ENCODE data around the gene DIAPH1. TPM values are rescaled to one million over a fixed set of nuclear protein-coding genes. Genes with fewer than 3 reads are reported as not detected.

Gene DIAPH1
- total RNA-seq, 1 experiment from 2014 or later: 142 TPM

DNA sequence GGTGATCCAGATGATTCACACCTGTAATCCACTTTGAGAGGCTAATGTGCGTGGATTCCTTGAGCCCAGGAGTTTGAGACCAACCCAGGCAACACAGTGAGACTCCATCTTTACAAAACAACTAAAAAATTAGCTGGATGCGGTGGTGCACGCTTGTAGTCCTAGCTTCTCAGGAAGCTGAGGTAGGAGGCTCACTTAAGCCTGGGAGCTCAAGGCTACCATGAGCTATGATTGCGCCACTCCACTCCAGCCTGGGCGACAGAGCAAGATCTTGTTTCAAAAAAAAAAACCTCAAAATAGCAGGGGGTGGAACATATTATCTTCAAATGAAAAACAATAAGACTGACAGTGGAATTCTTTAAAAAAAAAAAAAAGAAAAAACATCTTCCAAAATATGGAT, 70.9 kb downstream of the DIAPH1 start:
- no peak overlapping the region for H2AFZ ChIP-seq (ENCODE audit: low read depth, low read length, poor library complexity, severe bottlenecking)

More for the DNA sequence above, 70.9 kb downstream of the DIAPH1 start:
- Histone ChIP-seq H3K79me2 (ENCODE audit: insufficient read depth, low read length) (peaks cover 77% of the 10 kb centered on the region), H3K9ac (ENCODE audit: low read length) (no peak overlapping the region), H3K4me3 (replicated peaks in 1 of 2; ENCODE audit: low read depth in 1 of 2, low read length in 2 of 2) (no peak overlapping the region), H4K20me1 (ENCODE audit: insufficient read depth) (no peaks in the 10 kb centered on the region), H3K4me2 (ENCODE audit: low read length) (no peak overlapping the region), H3K9me3 (ENCODE audit: control insufficient read depth in 1 of 2, insufficient read depth in 1 of 2, low read depth in 1 of 2, low read length in 2 of 2) (no peaks in the 10 kb centered on the region; a peak in 1 of 4 replicates), H3K27ac (ENCODE audit: low read depth, low read length) (no peak overlapping the region), H3K4me1 (ENCODE audit: control insufficient read depth in 1 of 2, insufficient read depth in 2 of 2, low read length in 2 of 2) (no peaks in the 10 kb centered on the region), H3K9me2 (ENCODE audit: insufficient read depth) (no peaks in the 10 kb centered on the region), H3K27me3 (ENCODE audit: insufficient read depth, low read length) (no peaks in the 10 kb centered on the region), H3K36me3 (ENCODE audit: control insufficient read depth in 1 of 2, insufficient read depth in 2 of 2, low read length in 2 of 2) (peaks cover 0 to 43% of the 10 kb centered on the region in 2 experiments; a peak in 3 of 4 replicates)
- POLR2A ChIA-PET: no interaction called here
- CTCF ChIA-PET: interaction anchor here (0.6 to 2.0 kb wide), 3 partner anchors 19 to 44 kb away, joined by 3 to 5 read pairs (median 3); no protein-coding TSS in a partner anchor
- TF ChIP-seq ZFX (IDR thresholded peaks at IDR 0.05) (no peak), JUND (IDR thresholded peaks at IDR 0.05) (no peak), SIN3A (IDR thresholded peaks at IDR 0.05; ENCODE audit: low read depth) (no peak), ELF1 (IDR thresholded peaks at IDR 0.05; ENCODE audit: borderline replicate concordance, low read depth) (no peak), EGR1 (IDR thresholded peaks at IDR 0.05; ENCODE audit: low read depth) (no peak), RAD21 (IDR thresholded peaks at IDR 0.05; ENCODE audit: low read depth) (no peak), TCF7L2 (IDR thresholded peaks at IDR 0.05; ENCODE audit: borderline replicate concordance, extremely low read depth, insufficient read depth, insufficient read length) (no peak), YY1 (IDR thresholded peaks at IDR 0.05; ENCODE audit: extremely low read depth, insufficient replicate concordance, low read depth, low read length) (no peak), ZNF274 (IDR thresholded peaks at IDR 0.05; ENCODE audit: low read depth, low read length) (no peak), SP1 (IDR thresholded peaks at IDR 0.05; ENCODE audit: low read depth) (no peak), FOSL1 (IDR thresholded peaks at IDR 0.05; ENCODE audit: low read depth) (no peak), POLR2AphosphoS5 (IDR thresholded peaks at IDR 0.05; ENCODE audit: low read depth, low read length) (no peak), POLR2A (IDR thresholded peaks at IDR 0.05; ENCODE audit: borderline replicate concordance, extremely low read depth, insufficient read depth, insufficient read length) (no peak)
- TF ChIP-seq, protein P1, sequence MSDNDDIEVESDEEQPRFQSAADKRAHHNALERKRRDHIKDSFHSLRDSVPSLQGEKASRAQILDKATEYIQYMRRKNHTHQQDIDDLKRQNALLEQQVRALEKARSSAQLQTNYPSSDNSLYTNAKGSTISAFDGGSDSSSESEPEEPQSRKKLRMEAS (IDR thresholded peaks at IDR 0.05): no peak
- TF ChIP-seq, protein P2, sequence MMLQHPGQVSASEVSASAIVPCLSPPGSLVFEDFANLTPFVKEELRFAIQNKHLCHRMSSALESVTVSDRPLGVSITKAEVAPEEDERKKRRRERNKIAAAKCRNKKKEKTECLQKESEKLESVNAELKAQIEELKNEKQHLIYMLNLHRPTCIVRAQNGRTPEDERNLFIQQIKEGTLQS (IDR thresholded peaks at IDR 0.05): no peak
- TF ChIP-seq, protein P3, sequence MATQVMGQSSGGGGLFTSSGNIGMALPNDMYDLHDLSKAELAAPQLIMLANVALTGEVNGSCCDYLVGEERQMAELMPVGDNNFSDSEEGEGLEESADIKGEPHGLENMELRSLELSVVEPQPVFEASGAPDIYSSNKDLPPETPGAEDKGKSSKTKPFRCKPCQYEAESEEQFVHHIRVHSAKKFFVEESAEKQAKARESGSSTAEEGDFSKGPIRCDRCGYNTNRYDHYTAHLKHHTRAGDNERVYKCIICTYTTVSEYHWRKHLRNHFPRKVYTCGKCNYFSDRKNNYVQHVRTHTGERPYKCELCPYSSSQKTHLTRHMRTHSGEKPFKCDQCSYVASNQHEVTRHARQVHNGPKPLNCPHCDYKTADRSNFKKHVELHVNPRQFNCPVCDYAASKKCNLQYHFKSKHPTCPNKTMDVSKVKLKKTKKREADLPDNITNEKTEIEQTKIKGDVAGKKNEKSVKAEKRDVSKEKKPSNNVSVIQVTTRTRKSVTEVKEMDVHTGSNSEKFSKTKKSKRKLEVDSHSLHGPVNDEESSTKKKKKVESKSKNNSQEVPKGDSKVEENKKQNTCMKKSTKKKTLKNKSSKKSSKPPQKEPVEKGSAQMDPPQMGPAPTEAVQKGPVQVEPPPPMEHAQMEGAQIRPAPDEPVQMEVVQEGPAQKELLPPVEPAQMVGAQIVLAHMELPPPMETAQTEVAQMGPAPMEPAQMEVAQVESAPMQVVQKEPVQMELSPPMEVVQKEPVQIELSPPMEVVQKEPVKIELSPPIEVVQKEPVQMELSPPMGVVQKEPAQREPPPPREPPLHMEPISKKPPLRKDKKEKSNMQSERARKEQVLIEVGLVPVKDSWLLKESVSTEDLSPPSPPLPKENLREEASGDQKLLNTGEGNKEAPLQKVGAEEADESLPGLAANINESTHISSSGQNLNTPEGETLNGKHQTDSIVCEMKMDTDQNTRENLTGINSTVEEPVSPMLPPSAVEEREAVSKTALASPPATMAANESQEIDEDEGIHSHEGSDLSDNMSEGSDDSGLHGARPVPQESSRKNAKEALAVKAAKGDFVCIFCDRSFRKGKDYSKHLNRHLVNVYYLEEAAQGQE (IDR thresholded peaks at IDR 0.05; ENCODE audit: low read depth): no peak
- TF ChIP-seq, protein P4, sequence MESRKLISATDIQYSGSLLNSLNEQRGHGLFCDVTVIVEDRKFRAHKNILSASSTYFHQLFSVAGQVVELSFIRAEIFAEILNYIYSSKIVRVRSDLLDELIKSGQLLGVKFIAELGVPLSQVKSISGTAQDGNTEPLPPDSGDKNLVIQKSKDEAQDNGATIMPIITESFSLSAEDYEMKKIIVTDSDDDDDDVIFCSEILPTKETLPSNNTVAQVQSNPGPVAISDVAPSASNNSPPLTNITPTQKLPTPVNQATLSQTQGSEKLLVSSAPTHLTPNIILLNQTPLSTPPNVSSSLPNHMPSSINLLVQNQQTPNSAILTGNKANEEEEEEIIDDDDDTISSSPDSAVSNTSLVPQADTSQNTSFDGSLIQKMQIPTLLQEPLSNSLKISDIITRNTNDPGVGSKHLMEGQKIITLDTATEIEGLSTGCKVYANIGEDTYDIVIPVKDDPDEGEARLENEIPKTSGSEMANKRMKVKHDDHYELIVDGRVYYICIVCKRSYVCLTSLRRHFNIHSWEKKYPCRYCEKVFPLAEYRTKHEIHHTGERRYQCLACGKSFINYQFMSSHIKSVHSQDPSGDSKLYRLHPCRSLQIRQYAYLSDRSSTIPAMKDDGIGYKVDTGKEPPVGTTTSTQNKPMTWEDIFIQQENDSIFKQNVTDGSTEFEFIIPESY (IDR thresholded peaks at IDR 0.05; ENCODE audit: extremely low read depth, insufficient replicate concordance, low read length): no peak
- RAD21 ChIA-PET (ENCODE audit: low non-redundant PET in 1 of 2, low total read pairs in 2 of 2, uncharacterized antibody in 2 of 2, unreplicated experiment in 2 of 2): no interaction called here
- DNase-seq (ENCODE audit: low read depth, low spot score): no peak
- ATAC-seq: no peak
- intact Hi-C loops (cut with micrococcal nuclease): no loop called here
- no TSS peak for BruUV-seq (replicated peaks)

Measured in HCT116 (cell line).